Central memory CD4-positive, alpha-beta T cell (primary cell): Measurements from ENCODE around the gene SPECC1L.

Source experiments
- DNase-seq: peaks from one replicate; pipeline ENCODE4 v3.0.0; 2022

The SPECC1L gene

GRCh38 chr22:24419475-24419850 lies 148.8 kb downstream of the SPECC1L start:
- DNase-seq, result no peak

GRCh38 chr22:24420072-24420976 lies 149.7 kb downstream of the SPECC1L start:
- DNase-seq, result no peak

DNA sequence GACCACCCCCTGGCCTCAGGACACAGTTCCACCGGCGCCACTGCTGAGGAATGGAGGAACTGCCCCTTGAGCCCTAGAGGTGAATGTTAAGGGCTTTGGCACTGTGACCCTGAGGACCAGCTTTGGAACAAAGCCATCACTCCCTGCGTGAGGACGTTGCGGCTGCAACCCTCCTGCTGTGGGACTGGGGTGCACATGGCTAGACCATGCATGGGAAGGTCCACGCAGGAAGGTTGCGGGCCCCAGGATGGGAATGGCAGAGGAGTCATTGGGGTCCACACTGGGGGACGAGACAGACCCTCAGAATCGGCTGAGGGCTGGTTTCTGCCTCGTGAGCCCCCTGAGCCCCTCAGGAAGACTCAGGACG lies 150.3 kb downstream of the SPECC1L start:
- DNase-seq, result no peak

- DNase-seq, result peak; percentile 25
Measured at GRCh38 chr22:24421428-24421931, 150.8 kb downstream of the SPECC1L start.

- DNase-seq, result no peak
Measured at GRCh38 chr22:24422102-24422665, 151.6 kb downstream of the SPECC1L start.

- DNase-seq, result peak; percentile 42
Measured at GRCh38 chr22:24423519-24424000, 152.9 kb downstream of the SPECC1L start.

GRCh38 chr22:24424001-24424900 lies 153.6 kb downstream of the SPECC1L start:
- peak; percentile 23 for DNase-seq

DNA sequence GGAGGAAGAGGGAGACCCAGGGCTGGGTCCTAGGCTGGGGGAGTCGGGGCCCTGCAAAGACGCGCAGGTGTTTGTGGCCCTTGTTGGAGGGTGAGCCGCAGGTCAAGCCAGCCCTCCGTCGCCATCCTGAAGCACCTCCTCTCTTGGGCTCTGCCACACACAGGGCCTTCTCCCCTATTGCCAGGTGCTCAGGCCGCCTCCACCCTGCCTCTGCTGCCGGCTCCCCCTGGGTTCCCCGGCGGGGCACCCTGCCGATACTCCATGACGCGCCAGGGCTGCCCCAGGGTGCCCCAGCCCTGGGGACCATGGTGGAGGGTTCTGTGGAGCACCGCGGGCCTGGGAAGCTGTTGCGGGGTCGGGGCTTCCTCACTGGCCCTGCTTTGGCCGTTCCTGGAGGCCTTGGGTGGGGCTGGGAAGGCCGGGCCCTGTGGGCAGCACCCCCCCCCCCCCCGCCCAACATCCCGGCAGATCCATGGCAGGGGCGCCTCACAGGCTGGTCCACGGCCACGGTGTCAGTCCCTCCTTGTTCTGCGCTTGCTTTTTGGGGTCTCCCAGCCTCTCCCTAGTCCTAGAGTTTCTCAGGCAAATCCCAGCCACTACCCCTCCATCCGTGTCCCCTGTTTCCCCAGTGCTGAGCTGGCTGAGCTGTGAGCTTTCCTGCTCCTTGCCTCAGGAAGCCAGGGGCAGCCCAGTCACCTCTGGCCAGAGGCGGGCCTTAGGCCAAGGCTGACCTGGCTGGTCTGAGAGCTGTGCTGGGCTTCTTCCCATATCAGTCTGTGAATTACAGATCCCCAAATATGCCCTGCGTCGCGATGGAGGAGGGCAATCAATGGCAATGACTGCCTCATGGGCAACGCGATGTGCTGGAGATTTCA lies 154.5 kb downstream of the SPECC1L start:
- DNase-seq, result no peak

DNA sequence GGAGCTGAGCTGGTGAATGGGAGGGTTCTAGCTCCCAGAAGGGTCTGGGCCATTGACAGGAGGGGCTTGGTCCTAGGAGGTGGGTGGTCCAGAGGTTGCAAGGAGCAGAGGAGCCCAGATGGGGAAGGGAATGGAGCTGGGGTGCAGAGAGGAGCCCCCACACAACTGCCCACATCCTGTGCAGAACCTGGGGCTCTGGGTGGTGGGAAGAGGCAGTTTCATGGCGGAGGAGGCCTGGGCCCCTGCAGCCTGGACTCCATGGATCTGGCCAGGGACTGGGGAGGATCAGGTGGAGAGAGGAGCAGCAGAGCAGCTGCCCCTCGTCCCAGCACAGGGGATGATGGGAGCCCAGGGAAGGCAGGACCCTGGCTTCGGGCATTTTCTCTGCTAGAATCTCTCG lies 155.8 kb downstream of the SPECC1L start:
- DNase-seq, result no peak

GRCh38 chr22:24426851-24427499 lies 156.3 kb downstream of the SPECC1L start:
- no peak for DNase-seq

DNA sequence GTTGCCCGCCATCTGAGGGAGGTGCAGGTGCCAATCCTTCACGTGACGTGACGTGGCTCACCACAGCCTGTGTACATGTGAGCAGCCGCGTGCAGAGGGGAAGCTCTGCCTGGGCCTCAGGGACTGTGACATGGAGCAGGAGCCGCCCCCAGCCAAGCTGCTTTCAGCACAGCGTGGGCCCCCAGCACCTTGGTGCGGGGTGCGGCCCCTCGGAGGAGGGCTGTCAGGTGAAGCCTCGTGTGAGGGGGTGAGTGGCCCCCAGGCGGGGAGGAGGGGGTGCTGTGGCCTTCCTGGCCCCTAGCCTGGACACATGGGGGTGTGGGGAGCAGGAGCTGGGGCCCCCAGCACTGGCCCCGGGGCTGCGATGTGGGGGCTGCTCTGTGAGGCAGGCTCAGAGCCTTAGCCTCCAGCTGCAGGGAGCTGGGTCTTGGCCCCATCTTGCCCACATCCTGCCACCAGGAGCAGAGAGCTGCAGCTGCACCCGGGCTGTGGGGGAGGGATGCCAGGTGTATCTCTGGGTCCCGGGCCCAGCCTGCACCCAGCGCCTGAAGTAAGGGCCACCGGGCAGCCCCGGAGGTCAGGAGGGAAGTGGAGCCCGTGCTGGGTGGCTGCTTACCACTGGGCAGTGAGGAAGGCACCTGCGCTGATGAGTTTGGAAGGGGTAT lies 157.0 kb downstream of the SPECC1L start, which contains the start of gene ADORA2A:
TSS of gene ADORA2A (plus strand) at position 100 of the 665 bp plus-strand sequence. CDS start 5,806 bp downstream, outside the sequence.
- DNase-seq, result peak; percentile 87

GRCh38 chr22:24428751-24429410 lies 158.2 kb downstream of the SPECC1L start:
- no peak for DNase-seq

DNA sequence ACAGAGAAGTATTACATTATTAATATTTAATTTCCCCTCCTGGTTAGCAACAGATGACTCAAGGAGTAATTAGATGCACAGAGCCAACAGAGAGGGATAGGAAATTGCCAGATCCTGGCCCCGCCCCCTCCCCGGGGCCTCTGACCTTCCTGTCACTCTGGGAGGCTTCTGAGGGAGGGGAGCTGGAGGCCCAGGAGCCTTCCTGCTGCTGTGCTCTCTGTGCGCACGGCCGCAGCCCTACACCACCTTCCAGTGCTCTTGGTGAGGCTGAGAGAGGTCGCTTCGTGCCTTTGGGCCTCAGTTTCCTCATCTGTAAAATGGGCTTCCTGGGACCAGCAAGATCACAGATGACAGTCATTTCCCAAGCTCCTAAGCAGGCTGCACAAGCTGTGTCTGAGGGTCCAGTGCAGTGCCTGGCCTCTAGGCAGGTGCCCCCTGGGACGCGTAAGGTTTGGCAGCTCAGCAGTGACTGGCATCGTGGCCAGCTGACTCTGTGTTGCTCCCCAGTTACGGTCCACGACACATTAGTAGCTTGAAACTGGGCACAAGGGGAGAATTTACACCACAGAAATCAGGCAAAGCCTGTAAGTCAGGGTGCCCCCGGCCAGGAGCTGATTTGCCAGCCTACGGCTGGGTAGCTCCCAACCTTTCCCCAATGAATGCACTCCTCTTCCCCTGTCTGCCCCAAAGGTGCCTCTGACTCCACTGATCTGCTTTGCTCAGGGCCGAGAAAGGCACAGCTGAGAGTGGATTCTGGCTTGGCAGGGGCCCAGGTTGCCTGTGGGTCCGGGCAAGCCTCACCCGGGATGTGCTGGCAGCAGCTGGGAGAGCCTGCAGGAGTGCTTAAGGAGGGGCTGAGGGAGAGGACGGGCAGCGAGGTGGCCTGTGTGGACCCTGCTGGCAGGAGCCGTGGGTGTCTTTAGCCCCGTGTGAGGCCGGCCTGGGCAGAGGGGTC lies 159.1 kb downstream of the SPECC1L start:
- DNase-seq, result peak; percentile 55

GRCh38 chr22:24430431-24431308 lies 160.0 kb downstream of the SPECC1L start:
- no peak for DNase-seq

DNA sequence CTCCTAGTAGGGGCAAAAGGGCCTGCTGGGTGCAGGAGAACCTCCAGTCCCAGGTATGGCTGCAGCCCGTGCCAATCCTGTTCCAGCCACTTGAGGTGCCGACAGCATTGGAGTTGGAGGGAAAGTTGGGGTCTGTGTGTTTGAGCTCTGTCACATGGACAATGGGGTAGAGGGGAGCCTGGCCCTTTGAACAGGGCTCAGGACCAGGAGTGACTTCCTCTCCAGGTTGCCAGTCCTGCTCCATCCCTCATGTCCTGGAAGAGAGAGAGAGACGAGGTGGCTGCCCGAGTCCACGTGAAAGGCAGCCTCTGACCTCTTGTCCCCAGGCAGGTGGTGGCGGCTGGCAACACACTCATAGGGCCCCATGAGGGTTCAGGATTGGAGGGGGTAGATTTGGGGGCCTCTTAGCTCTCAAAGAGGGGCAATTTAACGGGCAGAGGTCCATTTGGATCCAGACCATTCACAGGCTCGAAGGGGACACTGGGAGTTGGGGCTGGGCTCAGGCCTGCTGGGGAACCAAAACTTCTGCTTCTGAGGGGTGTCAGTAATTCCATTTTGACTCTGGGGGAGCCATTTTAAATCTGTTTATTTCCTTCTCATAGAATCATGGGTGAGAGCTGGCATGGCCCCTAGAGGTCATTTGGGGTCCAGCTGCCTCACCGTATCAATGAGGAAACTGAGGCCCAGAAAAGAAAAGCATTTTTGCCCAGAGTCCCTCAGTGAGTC lies 160.8 kb downstream of the SPECC1L start:
- DNase-seq, result no peak

DNA sequence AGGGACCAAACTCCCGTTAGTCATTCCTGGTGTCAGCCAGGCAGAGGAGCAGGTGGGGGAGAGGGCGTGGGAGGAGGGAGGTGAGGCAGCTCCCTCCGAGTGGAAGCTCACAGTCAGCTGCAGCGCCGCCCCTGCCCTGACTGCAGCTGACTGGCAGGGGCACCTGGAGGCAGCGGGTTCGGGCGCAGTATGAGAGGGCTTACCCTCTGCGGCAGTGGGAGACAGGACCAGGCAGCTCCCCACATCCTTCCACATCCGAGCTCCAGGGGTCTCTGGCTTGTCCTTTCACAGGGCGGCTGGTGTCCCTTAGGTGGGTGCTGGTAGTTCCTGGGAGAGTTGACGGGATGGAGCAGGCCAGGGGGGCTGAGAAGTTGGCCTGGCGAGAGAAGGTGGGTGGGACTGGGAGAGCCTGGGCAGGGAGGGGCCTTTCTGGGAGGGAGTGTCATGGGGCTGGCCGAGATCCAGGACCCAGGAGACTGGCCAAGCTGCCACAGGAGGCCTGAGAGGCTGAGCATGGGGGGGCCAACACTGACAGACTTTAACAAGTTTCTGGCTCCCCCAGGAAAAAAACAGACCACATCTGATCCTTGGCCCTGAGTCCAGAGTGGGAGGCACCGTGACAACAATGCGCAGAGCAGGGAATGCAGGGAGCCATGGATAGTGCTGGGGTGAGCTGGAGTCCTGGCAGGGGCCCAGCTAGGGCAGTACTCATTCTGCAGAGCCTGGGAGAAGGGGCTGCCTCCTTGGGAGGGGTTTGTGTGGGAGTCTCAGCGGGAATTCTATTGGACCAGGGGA lies 161.6 kb downstream of the SPECC1L start:
- no peak for DNase-seq
